ENCODE measurements around the gene KLHL17. TPM values are rescaled to one million over a fixed set of nuclear protein-coding genes. Genes with fewer than 3 reads are reported as not detected.
A peak's percentile ranks its signal among the peaks of the same experiment; 100 is the strongest.
"Not testable (repeated sequence)": the region's sequence is repeated elsewhere in the genome, so short reads cannot be mapped to it uniquely, and the experiment has no call there.

The KLHL17 gene
- total RNA-seq, 2 experiments from 2014 or later = 28.6 to 31.7 TPM

DNA sequence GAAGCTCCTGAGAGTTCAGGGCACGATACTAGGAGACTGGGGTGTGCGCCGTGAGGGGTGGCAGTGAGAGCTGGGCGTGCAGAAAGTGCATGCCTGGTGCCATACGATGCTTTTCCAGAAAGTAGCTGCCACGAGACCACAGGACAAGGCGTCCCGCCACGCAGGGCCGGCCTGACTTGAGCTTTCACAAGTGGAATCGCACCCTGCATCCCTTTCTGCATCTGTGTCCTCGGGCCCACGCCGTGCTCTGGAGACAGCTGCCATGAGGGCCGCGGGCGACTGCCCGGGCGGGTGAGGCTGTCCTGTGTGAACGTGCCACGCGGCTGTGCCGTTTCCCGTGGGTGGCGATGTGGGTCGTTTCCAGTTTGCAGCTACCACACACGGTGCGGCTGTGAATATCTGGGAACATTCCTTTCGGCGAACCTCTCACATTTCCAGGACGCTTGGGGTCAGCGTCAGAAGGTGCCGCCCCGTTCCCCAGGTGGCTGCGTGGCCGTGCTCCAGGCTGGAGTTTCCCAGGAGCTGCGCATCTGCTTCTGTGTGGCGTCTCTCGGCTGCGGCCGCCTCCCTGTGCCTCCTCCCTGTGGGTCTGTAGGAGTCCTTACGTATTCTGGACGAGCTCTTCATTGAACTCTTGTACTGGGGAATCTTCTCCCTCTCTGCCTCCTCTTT lies 22.5 kb downstream of the KLHL17 start:
- no peak overlapping the region for H3K4me3 Mint-ChIP-seq
- H3K27ac Mint-ChIP-seq = no peak overlapping the region
- DNase-seq = no peak
- CTCF ChIA-PET = interaction anchor here (1.0 to 2.2 kb wide), 7 partner anchors 12 to 139 kb away, joined by 3 to 18 read pairs (median 4); partner anchors contain the start of gene PLEKHN1
- POLR2A ChIA-PET = interaction anchor here (0.9 kb wide), 1 partner anchor 36 kb away, joined by 3 read pairs; no protein-coding TSS in a partner anchor
- peaks cover 4% of the 10 kb centered on the region for H3K4me1 Mint-ChIP-seq
- peaks cover 19% of the 10 kb centered on the region for H3K27me3 Mint-ChIP-seq
- no peaks in the 10 kb centered on the region for H3K36me3 Mint-ChIP-seq (ENCODE audit: low read depth)
- no peaks in the 10 kb centered on the region for H3K9me3 Mint-ChIP-seq

DNA sequence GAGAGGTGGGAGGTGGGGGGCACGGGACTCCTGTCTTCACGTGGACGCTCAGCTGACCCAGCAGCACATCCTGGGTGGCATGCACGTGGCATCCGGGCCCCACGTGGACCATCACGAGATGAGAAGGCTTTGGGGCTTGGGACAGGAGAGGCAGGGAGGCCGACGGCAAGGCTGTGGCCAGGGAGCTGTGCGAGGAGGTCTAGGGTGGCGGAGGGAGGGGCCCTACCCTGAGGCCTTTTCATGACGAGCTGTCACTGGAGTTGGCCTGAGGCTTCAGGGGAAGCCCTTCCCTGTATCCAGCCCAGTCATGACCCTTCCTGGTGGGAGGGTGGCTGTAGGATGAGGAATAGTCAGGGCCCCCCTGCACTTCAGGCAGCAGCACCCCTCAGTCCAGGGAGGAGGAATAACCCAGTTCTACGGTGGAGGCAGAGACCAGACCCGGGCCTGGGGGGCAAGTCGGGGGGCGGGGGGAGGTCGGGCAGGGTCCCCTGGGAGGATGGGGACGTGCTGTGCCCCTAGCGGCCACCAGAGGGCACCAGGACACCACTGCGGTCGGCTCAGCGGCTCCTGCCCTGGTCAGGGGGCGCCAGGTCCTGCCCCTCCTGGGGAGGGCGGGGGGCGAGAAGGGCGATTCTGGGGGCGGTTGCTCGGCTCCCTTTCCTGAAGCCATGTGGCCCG lies 23.6 kb downstream of the KLHL17 start:
- Mint-ChIP-seq H3K27me3 (peaks cover 28% of the 10 kb centered on the region), H3K4me1 (no peaks in the 10 kb centered on the region), H3K36me3 (ENCODE audit: low read depth) (peaks cover 4% of the 10 kb centered on the region), H3K9me3 (peaks cover 2% of the 10 kb centered on the region), H3K4me3 (no peak overlapping the region), H3K27ac (no peak overlapping the region)
- POLR2A ChIA-PET = no interaction called here
- DNase-seq = peak; percentile 67
- CTCF ChIA-PET = interaction anchor here (0.8 to 2.7 kb wide), 18 partner anchors 9 to 308 kb away, joined by 3 to 19 read pairs (median 5); partner anchors contain the start of genes ISG15, NOC2L and PLEKHN1

DNA sequence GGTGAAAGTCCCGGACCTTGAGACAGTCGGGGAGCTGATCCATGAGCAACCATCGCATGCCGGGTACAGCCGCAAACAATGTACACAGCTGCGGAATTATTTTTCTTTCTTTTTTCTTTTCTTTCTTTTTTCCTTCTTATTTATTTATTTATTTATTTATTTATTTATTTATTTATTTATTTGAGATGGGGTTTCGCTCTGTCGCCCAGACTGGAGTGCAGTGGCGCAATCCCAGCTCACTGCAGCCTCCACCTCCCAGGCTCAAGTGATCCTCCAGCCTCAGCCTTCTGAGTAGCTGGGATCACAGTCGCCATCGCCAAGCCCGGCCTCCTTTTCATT lies 24.1 kb downstream of the KLHL17 start:
- peaks cover 2% of the 10 kb centered on the region for H3K9me3 Mint-ChIP-seq
- H3K4me3 Mint-ChIP-seq = no peak overlapping the region
- DNase-seq = no peak
- ChIA-PET CTCF (interaction anchor here (0.8 to 2.7 kb wide), 12 partner anchors 9 to 307 kb away, joined by 3 to 19 read pairs (median 7); partner anchors contain the start of genes ISG15 and NOC2L), POLR2A (no interaction called here)
- peaks cover 4% of the 10 kb centered on the region for H3K36me3 Mint-ChIP-seq (ENCODE audit: low read depth)
- no peaks in the 10 kb centered on the region for H3K4me1 Mint-ChIP-seq
- no peak overlapping the region for H3K27ac Mint-ChIP-seq
- H3K27me3 Mint-ChIP-seq = peaks cover 34% of the 10 kb centered on the region

DNA sequence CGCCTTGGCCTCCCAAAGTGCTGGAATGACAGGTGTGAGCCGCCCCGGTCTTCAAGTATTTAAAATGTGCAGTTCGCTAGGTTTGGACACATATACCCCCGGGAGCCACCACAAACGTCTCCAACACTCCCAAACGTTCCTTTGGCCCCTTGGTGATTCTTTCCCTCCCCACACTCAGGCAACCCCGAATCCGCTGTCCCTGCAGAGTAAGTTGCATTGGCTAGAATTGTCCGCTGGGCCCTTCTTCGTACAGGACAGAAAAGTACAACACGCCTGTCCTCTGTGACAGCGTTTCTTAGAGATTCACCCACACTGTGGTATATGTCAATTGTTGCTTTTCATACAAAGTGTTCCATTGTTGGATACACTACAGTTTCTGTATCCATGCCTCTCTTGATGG lies 24.7 kb downstream of the KLHL17 start:
- DNase-seq = no peak
- peaks cover 2% of the 10 kb centered on the region for H3K9me3 Mint-ChIP-seq
- no peak overlapping the region for H3K27ac Mint-ChIP-seq
- CTCF ChIA-PET = interaction anchor here (0.8 to 2.7 kb wide), 11 partner anchors 8 to 307 kb away, joined by 3 to 19 read pairs (median 7); partner anchors contain the start of genes ISG15 and NOC2L
- peaks cover 4% of the 10 kb centered on the region for H3K36me3 Mint-ChIP-seq (ENCODE audit: low read depth)
- POLR2A ChIA-PET = no interaction called here
- peaks cover 38% of the 10 kb centered on the region for H3K27me3 Mint-ChIP-seq
- no peak overlapping the region for H3K4me3 Mint-ChIP-seq
- H3K4me1 Mint-ChIP-seq = no peaks in the 10 kb centered on the region

DNA sequence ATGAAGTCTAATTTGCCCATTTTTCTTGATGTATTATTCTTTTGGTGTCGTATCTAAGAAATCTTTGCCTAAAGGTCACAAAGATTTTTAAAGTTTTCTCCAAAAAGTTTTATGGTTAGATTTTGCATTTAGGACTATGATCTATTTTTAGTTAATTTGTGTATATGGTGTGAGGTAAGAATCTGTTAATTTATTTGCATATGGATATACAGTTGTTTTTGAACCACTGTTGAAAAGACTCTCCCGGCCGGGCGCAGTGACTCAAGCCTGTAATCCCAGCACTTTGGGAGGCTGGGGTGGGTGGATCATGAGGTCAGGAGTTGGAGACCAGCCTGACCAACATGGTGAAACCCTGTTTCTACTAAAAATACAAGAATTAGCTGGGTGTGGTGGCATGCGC lies 27.7 kb downstream of the KLHL17 start:
- POLR2A ChIA-PET; H3K9me3 Mint-ChIP-seq; CTCF ChIA-PET; H3K4me3 Mint-ChIP-seq; H3K36me3 Mint-ChIP-seq (ENCODE audit: low read depth); DNase-seq; H3K27ac Mint-ChIP-seq: not testable (repeated sequence)
- Mint-ChIP-seq H3K27me3 (peaks cover 41% of the 10 kb centered on the region), H3K4me1 (peaks cover 14% of the 10 kb centered on the region)

DNA sequence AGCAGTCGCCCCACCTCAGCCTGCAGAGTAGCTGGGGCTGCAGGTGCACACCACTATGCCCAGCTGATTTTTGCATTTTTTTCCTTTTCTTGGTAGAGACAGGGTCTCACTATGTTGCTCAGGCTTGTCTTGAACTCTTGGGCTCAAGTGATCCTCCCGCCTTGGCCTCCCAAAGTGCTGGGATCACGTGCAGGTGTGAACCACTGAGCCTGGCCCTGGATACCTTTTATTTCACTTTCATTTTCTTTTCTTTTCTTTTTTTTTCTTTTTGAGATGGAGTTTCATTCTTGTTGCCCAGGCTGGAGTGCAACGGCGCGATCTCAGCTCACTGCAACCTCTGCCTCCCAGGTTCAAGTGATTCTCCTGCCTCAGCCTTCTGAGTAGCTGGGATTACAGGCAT lies 30.9 kb downstream of the KLHL17 start:
- not testable (repeated sequence) for DNase-seq; H3K9me3 Mint-ChIP-seq; H3K36me3 Mint-ChIP-seq (ENCODE audit: low read depth); H3K4me3 Mint-ChIP-seq; H3K27ac Mint-ChIP-seq
- CTCF ChIA-PET = interaction anchor here (0.8 kb wide), 1 partner anchor 15 kb away, joined by 3 read pairs; no protein-coding TSS in a partner anchor
- POLR2A ChIA-PET = interaction anchor here (1.3 kb wide), 1 partner anchor 22 kb away, joined by 4 read pairs; the partner anchor contains the start of gene ISG15
- peaks cover 42% of the 10 kb centered on the region for H3K27me3 Mint-ChIP-seq
- H3K4me1 Mint-ChIP-seq = peaks cover 16% of the 10 kb centered on the region

DNA sequence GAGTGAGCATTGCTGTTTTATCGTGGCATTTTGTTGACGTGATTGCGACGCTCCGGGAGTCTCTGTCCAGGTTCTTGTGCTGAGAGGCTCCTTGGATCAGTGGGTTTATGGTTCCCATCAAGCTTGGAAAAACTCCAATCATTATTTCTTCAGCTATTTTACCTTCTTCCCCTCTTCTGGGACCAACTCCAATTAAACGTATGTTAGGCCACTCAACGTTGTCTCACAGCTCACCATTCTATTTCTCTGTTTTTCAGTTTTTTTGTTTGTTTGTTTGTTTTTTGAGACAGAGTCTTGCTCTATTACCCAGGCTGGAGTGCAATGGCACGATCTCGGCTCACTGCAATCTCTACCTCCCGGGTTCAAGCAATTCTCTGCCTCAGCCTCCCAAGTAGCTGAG lies 31.5 kb downstream of the KLHL17 start:
- Mint-ChIP-seq H3K4me3 (no peak overlapping the region), H3K36me3 (ENCODE audit: low read depth) (peaks cover 8% of the 10 kb centered on the region), H3K27ac (no peak overlapping the region), H3K27me3 (peaks cover 40% of the 10 kb centered on the region), H3K4me1 (peaks cover 16% of the 10 kb centered on the region), H3K9me3 (peaks cover 9% of the 10 kb centered on the region)
- POLR2A ChIA-PET = interaction anchor here (1.3 kb wide), 1 partner anchor 21 kb away, joined by 4 read pairs; the partner anchor contains the start of gene ISG15
- no peak for DNase-seq
- CTCF ChIA-PET = interaction anchor here (0.8 to 1.1 kb wide), 2 partner anchors 10 to 16 kb away, joined by 3 read pairs; no protein-coding TSS in a partner anchor

DNA sequence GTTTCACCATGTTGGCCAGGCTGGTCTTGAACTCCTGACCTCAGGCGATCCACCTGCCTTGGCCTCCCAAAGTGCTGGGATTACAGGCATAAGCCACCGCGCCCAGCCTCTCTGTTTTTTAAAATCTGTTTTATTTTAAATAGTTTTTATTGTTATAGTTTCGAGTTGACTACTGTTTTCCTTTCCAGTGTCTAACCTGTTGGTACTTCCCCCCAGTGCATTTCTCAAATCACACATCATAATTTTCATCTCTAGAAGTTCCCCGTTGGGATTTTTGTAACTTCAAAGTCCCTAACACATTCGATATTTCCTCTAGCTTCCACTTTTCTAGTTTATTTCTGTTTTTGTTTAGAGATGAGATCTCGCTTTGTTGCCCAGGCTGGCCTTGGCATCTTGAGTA lies 32.0 kb downstream of the KLHL17 start:
- Mint-ChIP-seq H3K27me3 (peaks cover 44% of the 10 kb centered on the region), H3K36me3 (ENCODE audit: low read depth) (peaks cover 8% of the 10 kb centered on the region), H3K4me3 (no peak overlapping the region), H3K4me1 (peaks cover 16% of the 10 kb centered on the region), H3K9me3 (peaks cover 9% of the 10 kb centered on the region), H3K27ac (no peak overlapping the region)
- no peak for DNase-seq
- ChIA-PET CTCF (interaction anchor here (1.0 to 1.2 kb wide), 3 partner anchors 10 to 88 kb away, joined by 3 read pairs; no protein-coding TSS in a partner anchor), POLR2A (interaction anchor here (1.3 kb wide), 1 partner anchor 21 kb away, joined by 4 read pairs; the partner anchor contains the start of gene ISG15)

DNA sequence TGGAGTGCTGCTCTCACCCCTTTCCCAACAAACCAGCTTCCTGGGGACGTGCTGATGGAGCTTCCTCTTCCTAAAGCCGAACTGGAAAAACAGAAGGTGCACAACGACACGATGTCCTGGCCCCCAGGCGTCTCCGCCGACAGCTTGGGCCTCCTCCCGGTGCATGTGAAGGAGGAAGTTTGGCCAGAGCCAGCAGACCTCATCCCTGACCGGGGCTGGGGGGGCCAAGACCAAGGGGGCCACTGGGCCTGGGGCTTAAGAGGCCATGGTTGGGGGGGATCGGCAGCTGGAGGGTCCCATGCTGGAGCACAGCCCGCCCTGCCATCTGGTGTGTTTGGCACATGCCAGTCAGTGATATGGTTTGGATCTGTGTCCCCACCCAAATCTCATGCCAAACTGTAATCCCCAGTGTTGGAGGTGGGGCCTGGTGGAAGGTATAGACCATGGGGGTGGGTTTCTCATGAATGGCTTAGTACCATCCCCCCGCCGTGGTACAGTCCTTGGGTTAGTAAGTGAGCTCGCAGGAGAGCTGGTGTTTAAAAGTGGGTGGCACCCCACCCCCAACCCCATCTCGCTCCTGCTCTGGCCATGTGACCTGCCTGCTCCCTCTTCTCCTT lies 33.1 kb downstream of the KLHL17 start:
- H3K27me3 Mint-ChIP-seq = peaks cover 43% of the 10 kb centered on the region
- CTCF ChIA-PET = interaction anchor here (0.7 to 1.2 kb wide), 4 partner anchors 9 to 89 kb away, joined by 3 to 5 read pairs (median 4); no protein-coding TSS in a partner anchor
- no peak for DNase-seq
- H3K36me3 Mint-ChIP-seq (ENCODE audit: low read depth) = peaks cover 7% of the 10 kb centered on the region
- peaks cover 9% of the 10 kb centered on the region for H3K9me3 Mint-ChIP-seq
- POLR2A ChIA-PET = interaction anchor here (1.1 kb wide), 1 partner anchor 20 kb away, joined by 4 read pairs; the partner anchor contains the start of gene ISG15
- no peak overlapping the region for H3K27ac Mint-ChIP-seq
- peaks cover 16% of the 10 kb centered on the region for H3K4me1 Mint-ChIP-seq
- H3K4me3 Mint-ChIP-seq = no peak overlapping the region

DNA sequence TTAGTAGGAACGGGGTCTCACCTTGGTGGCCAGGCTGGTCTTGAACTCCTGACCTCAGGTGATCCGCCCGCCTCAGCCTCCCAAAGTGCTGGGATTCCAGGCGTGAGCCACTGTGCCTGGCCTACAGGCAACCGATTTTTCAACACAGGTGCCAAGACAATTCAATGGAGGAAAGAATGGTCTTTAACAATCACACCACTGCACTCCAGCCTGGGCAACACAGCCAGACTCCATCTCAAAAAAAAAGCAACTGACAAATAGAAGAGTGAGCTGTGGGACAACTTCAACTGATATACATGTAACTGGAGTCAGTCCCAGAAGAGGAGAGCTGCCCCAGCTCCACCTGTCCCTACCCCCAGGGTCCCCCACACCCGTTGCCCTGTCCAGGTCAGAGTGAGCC lies 34.2 kb downstream of the KLHL17 start:
- H3K36me3 Mint-ChIP-seq (ENCODE audit: low read depth); DNase-seq; H3K4me3 Mint-ChIP-seq; POLR2A ChIA-PET; H3K9me3 Mint-ChIP-seq: not testable (repeated sequence)
- CTCF ChIA-PET = interaction anchor here (0.8 to 2.2 kb wide), 3 partner anchors 10 to 31 kb away, joined by 3 to 9 read pairs (median 6); partner anchors contain the start of gene PERM1
- Mint-ChIP-seq H3K27me3 (peaks cover 34% of the 10 kb centered on the region), H3K27ac (peak overlapping the region; percentile 44), H3K4me1 (peaks cover 16% of the 10 kb centered on the region)

DNA sequence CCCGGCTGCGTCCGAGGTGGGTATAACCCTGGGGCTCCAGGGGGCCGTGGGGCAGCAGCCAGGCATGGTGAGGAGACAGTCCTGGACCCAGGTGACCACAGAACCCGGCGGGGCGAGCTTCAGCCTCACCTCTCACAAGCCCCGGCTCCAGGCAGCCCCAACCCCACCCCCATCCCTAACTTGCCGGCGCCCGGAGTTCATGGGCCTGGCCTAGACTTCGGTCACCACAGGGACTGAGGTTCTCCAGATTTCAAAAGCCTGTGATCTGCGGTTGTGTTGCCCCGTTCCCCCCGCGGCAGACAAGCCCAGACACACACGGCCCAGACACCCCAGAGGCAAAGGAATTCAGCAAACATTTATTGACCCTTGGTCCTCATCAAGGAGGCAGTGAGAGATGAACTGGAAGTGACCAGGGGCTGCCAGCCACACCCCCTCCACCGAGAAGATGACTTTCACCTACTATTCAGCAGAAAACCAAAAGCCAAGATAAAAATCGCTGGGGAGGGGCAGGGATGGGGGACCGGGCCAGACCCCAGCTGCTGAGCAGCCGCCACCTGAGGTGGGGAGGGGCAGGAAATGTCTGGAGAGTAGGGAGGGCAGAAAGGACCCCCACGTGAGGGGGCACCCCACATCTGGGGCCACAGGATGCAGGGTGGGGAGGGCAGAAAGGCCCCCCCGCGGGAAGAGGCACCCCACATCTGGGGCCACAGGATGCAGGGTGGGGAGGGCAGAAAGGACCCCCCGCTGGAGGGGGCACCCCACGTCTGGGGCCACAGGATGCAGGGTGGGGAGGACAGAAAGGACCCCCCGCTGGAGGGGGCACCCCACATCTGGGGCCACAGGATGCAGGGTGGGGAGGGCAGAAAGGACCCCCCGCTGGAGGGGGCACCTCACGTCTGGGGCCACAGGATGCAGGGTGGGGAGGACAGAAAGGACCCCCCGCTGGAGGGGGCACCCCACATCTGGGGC lies 35.6 kb downstream of the KLHL17 start:
- H3K4me3 Mint-ChIP-seq = no peak overlapping the region
- ChIA-PET POLR2A (no interaction called here), CTCF (interaction anchor here (2.2 kb wide), 1 partner anchor 12 kb away, joined by 9 read pairs; no protein-coding TSS in a partner anchor)
- H3K27ac Mint-ChIP-seq = no peak overlapping the region
- peaks cover 7% of the 10 kb centered on the region for H3K9me3 Mint-ChIP-seq
- H3K4me1 Mint-ChIP-seq = peaks cover 22% of the 10 kb centered on the region
- H3K27me3 Mint-ChIP-seq = peaks cover 34% of the 10 kb centered on the region
- H3K36me3 Mint-ChIP-seq (ENCODE audit: low read depth) = peaks cover 3% of the 10 kb centered on the region
- no peak for DNase-seq

Measured in activated CD4-positive, alpha-beta memory T cell treated with anti-CD3 and anti-CD28 coated beads, Interleukin-2, amount 10 ng/mL, durations not matched to agents 7 days and 5 days (primary cell).